Measurements from ENCODE around the gene LMF1. TPM values are rescaled to one million over a fixed set of nuclear protein-coding genes. Genes with fewer than 3 reads are reported as not detected.
A peak's percentile ranks its signal among the peaks of the same experiment; 100 is the strongest.

The LMF1 gene
- total and polyA plus RNA-seq, 2 of the 8 experiments (the other 6 are each of a cell fraction or from before 2014, with no cell fraction given): 3.5 to 9.1 TPM

- no peak for DNase-seq (ENCODE audit: low read depth in 1 of 2, low spot score in 2 of 2)
- no peak overlapping the region for H4K91ac ChIP-seq (replicated peaks; ENCODE audit: insufficient read length, low read length)
- no peak overlapping the region for H2AFZ ChIP-seq (ENCODE audit: low read length)
- no peak overlapping the region for H3K14ac ChIP-seq (ENCODE audit: insufficient read length)
- H4K8ac ChIP-seq (ENCODE audit: extremely low read depth, insufficient read depth, low read length): no peak overlapping the region
- peaks cover 0 to 9% of the 10 kb centered on the region in 2 experiments; a peak in 2 of 4 replicates for H3K9me3 ChIP-seq (ENCODE audit: insufficient read depth in 2 of 2, low read depth in 1 of 2, low read length in 1 of 2)
- WGBS, 2 experiments (ENCODE audit: extremely low coverage in 1 of 2, insufficient coverage in 1 of 2, insufficient read length in 1 of 2, insufficient replicate concordance in 2 of 2, low coverage in 1 of 2, low lambda C conversion rate in 2 of 2, missing lambda C conversion rate in 1 of 2): 85% methylated on average over 11 of the region's 11 CpGs; no CpG with 5 or more reads in 1 of the 2 experiments
- H3K4me2 ChIP-seq (ENCODE audit: insufficient read depth in 1 of 2, low read depth in 2 of 2, low read length in 2 of 2): peak overlapping the region in 1 of 2 experiments; percentile 69; a peak in 1 of 4 replicates
- no peak overlapping the region for H2BK15ac ChIP-seq (ENCODE audit: low read length)
- H3K4ac ChIP-seq (replicated peaks; ENCODE audit: insufficient read length, low read depth, low read length): no peak overlapping the region
- no peak overlapping the region for H2BK5ac ChIP-seq (ENCODE audit: low read depth, low read length)
- no peak overlapping the region for H4K5ac ChIP-seq (ENCODE audit: insufficient read length, low read depth, low read length)
- no peak overlapping the region for H2BK12ac ChIP-seq (ENCODE audit: low read depth, low read length)
- H3K23me2 ChIP-seq (ENCODE audit: low read depth, low read length): no peaks in the 10 kb centered on the region; the same call in 1 of the 2 replicates
- H3K36me3 ChIP-seq (ENCODE audit: control insufficient read depth in 2 of 4, insufficient read depth in 4 of 4, low read length in 3 of 4): no peaks in the 10 kb centered on the region
- peak overlapping the region in 1 of 4 experiments; percentile 55; a peak in 1 of 8 replicates for H3K4me3 ChIP-seq (ENCODE audit: extremely low read depth in 1 of 4, insufficient read depth in 2 of 4, low read depth in 3 of 4, low read length in 4 of 4)
- no peak overlapping the region for H3K23ac ChIP-seq (ENCODE audit: insufficient read length)
- H3K4me1 ChIP-seq (replicated peaks in 1 of 4; ENCODE audit: control insufficient read depth in 3 of 4, insufficient read depth in 4 of 4, low read length in 3 of 4): peaks cover 0 to 20% (median 7%) of the 10 kb centered on the region in 4 experiments; a peak in 5 of 7 replicates
- no peak for FAIRE-seq
- peaks cover 0 to 3% of the 10 kb centered on the region in 2 experiments for H4K20me1 ChIP-seq (replicated peaks in 1 of 2; ENCODE audit: control insufficient read depth in 1 of 2, insufficient read depth in 2 of 2, low read length in 2 of 2)
- no peak overlapping the region for H2BK120ac ChIP-seq (replicated peaks; ENCODE audit: low read depth, low read length)
- no peak overlapping the region for H3K18ac ChIP-seq (ENCODE audit: extremely low read depth, low read length)
- no peak overlapping the region for H3K56ac ChIP-seq (replicated peaks; ENCODE audit: insufficient read length, low read depth, low read length)
- no peaks in the 10 kb centered on the region; a peak in 1 of 7 replicates for H3K27me3 ChIP-seq (replicated peaks in 1 of 4; ENCODE audit: control insufficient read depth in 3 of 4, extremely low read depth in 1 of 4, insufficient read depth in 3 of 4, low read length in 3 of 4)
- no peak overlapping the region for H3K27ac ChIP-seq (ENCODE audit: low read depth, low read length)
- no peak overlapping the region for H3K9ac ChIP-seq (replicated peaks in 1 of 4; ENCODE audit: extremely low read depth in 1 of 4, low read depth in 3 of 4, low read length in 3 of 4)
- H3K79me2 ChIP-seq (ENCODE audit: control insufficient read depth in 1 of 2, insufficient read depth in 2 of 2, low read length in 2 of 2): no peaks in the 10 kb centered on the region
- TF ChIP-seq ZNF274 (IDR thresholded peaks at IDR 0.05; ENCODE audit: borderline replicate concordance, extremely low read depth, low read length) (no peak), RNF2 (IDR thresholded peaks at IDR 0.05; ENCODE audit: borderline replicate concordance, low read depth, low read length, missing control alignments, poor library complexity, severe bottlenecking) (no peak), BACH1 (IDR thresholded peaks at IDR 0.05; ENCODE audit: low read length) (no peak), NRF1 (IDR thresholded peaks at IDR 0.05; ENCODE audit: low read depth, low read length) (no peak), CHD1 (IDR thresholded peaks at IDR 0.05; ENCODE audit: low read depth, low read length) (no peak), EGR1 (IDR thresholded peaks at IDR 0.05; ENCODE audit: borderline replicate concordance, low read depth, low read length) (no peak), E2F6 (IDR thresholded peaks at IDR 0.05) (no peak)
- H2BK20ac ChIP-seq (ENCODE audit: low read length): no peak overlapping the region
- H3K79me1 ChIP-seq (ENCODE audit: low read depth, low read length): no peaks in the 10 kb centered on the region
- ChIA-PET POLR2A (ENCODE audit: partially characterized antibody) (no interaction called here), CTCF (ENCODE audit: partially characterized antibody) (no interaction called here)
- H2AK5ac ChIP-seq (ENCODE audit: low read depth, low read length): no peak overlapping the region
These were observed 85.4 kb downstream of the LMF1 start for GRCh38 chr16:885391-885790.

All from H1 (cell line).